ENCODE data around the gene PATJ. TPM values are rescaled to one million over a fixed set of nuclear protein-coding genes. Genes with fewer than 3 reads are reported as not detected.

The PATJ gene
- total and polyA plus RNA-seq, 2 experiments from 2014 or later: 35.3 to 68.4 TPM

GRCh38 chr1:62025892-62026291, 283.6 kb downstream of the PATJ start:
- Histone ChIP-seq H3K9me2 (ENCODE audit: insufficient read depth) (no peaks in the 10 kb centered on the region), H3K36me3 (ENCODE audit: insufficient read depth) (no peaks in the 10 kb centered on the region), H3K27ac (ENCODE audit: low read depth) (no peak overlapping the region), H3K4me2 (no peak overlapping the region), H3K27me3 (ENCODE audit: insufficient read depth) (no peaks in the 10 kb centered on the region), H2AFZ (no peak overlapping the region), H3K4me3 (no peak overlapping the region), H4K20me1 (replicated peaks; ENCODE audit: insufficient read depth) (no peaks in the 10 kb centered on the region), H3K79me2 (replicated peaks; ENCODE audit: insufficient read depth) (no peaks in the 10 kb centered on the region), H3K4me1 (ENCODE audit: insufficient read depth) (peaks cover 13% of the 10 kb centered on the region), H3F3A (replicated peaks; ENCODE audit: low read depth) (no peaks in the 10 kb centered on the region)
- H3K4me1 Mint-ChIP-seq: peaks cover 18% of the 10 kb centered on the region; the same call in 2 of the 3 replicates
- H3K27ac Mint-ChIP-seq: no peak overlapping the region
- peaks cover 18% of the 10 kb centered on the region; the same call in 2 of the 3 replicates for H3K36me3 Mint-ChIP-seq (ENCODE audit: low read depth)
- DNase-seq (ENCODE audit: low spot score) (no peak), ATAC-seq (no peak)
- peaks cover 13% of the 10 kb centered on the region for H3K9me3 Mint-ChIP-seq
- no peak overlapping the region for H3K4me3 Mint-ChIP-seq
- no peaks in the 10 kb centered on the region for H3K27me3 Mint-ChIP-seq (ENCODE audit: insufficient read depth, low read depth, poor library complexity)
- TF ChIP-seq REST (IDR thresholded peaks at IDR 0.05; ENCODE audit: unreplicated experiment): no peak
- no peak for TF ChIP-seq NANOG (IDR thresholded peaks at IDR 0.05; ENCODE audit: borderline replicate concordance)
- TF ChIP-seq ZNF114 (CRISPR knock-in tag; IDR thresholded peaks at IDR 0.05): no peak
- no peak for TF ChIP-seq EZH2 (IDR thresholded peaks at IDR 0.05; ENCODE audit: low read depth, unreplicated experiment)
- no peak for TF ChIP-seq STAT1 (IDR thresholded peaks at IDR 0.05; ENCODE audit: unreplicated experiment)
- TF ChIP-seq ZNF331 (CRISPR knock-in tag; IDR thresholded peaks at IDR 0.05; ENCODE audit: low read depth): no peak
- no peak for TF ChIP-seq JUNB (IDR thresholded peaks at IDR 0.05; ENCODE audit: unreplicated experiment)
- no peak for TF ChIP-seq CTCF (conservative IDR thresholded peaks at IDR 0.05; ENCODE audit: low read depth in 2 of 2)
- TF ChIP-seq ZNF462 (CRISPR knock-in tag; IDR thresholded peaks at IDR 0.05): no peak
- no peak for TF ChIP-seq CREB1 (CRISPR knock-in tag; IDR thresholded peaks at IDR 0.05; ENCODE audit: low read depth)
- no peak for TF ChIP-seq EZH2phosphoT487 (IDR thresholded peaks at IDR 0.05; ENCODE audit: unreplicated experiment)
- no peak for TF ChIP-seq POLR2AphosphoS5 (IDR thresholded peaks at IDR 0.05; ENCODE audit: low read depth)
- no peak for TF ChIP-seq ETS1 (IDR thresholded peaks at IDR 0.05)
